Neural progenitor cell (in vitro differentiated cells): ENCODE measurements around the gene EGFLAM.

ENCODE experiments used
- EZH2 ChIP-seq: fragments of 200-600 bp; sonication (generic); IDR thresholded peaks from 2 replicates; pipeline ENCODE4 v1.6.1; 2017; ENCODE audit warnings: antibody characterized with exemption, mild to moderate bottlenecking, moderate library complexity
- EZH2phosphoT487 ChIP-seq: fragments of 200-600 bp; sonication (generic); IDR thresholded peaks from 2 replicates; pipeline ENCODE4 v1.6.1; 2017; ENCODE audit warnings: antibody characterized with exemption
- TF ChIP-seq, protein P1 (sequence below): fragments of 200-600 bp; sonication (generic); IDR thresholded peaks from 2 replicates; pipeline ENCODE4 v1.5.1; 2017; ENCODE audit warnings: antibody characterized with exemption, mild to moderate bottlenecking

DNA sequence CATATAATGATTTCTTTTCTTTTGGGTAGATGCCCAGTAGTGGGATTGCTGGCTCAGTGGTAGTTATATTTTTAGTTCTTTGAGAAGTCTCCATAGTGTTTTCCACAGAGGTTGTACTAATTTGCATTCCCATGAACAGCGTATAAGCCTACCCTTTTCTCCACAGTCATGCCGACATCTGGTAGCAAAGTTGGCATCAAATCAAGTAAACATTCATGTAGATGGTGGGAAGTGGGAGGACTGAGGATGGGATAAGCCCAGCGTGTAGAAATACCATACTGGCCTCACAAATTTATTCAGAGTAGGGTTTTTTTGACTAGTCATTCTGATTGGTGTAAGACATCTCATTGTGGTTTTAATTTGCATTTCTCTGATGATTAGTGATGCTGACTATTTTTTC, 115.4 kb downstream of the EGFLAM start:
- TF ChIP-seq EZH2phosphoT487 (no peak), EZH2 (no peak)
- TF ChIP-seq, protein P1, sequence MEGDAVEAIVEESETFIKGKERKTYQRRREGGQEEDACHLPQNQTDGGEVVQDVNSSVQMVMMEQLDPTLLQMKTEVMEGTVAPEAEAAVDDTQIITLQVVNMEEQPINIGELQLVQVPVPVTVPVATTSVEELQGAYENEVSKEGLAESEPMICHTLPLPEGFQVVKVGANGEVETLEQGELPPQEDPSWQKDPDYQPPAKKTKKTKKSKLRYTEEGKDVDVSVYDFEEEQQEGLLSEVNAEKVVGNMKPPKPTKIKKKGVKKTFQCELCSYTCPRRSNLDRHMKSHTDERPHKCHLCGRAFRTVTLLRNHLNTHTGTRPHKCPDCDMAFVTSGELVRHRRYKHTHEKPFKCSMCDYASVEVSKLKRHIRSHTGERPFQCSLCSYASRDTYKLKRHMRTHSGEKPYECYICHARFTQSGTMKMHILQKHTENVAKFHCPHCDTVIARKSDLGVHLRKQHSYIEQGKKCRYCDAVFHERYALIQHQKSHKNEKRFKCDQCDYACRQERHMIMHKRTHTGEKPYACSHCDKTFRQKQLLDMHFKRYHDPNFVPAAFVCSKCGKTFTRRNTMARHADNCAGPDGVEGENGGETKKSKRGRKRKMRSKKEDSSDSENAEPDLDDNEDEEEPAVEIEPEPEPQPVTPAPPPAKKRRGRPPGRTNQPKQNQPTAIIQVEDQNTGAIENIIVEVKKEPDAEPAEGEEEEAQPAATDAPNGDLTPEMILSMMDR = no peak
